NCI-H2081 treated with DMSO at 0.1 percent for 48 hours (cell line): ENCODE data around the gene KIAA1586.
"Not testable (repeated sequence)": the region's sequence is repeated elsewhere in the genome, so short reads cannot be mapped to it uniquely, and the experiment has no call there.

Experiments used
- DNase-seq: peaks from one replicate; lab custom pipeline; 2025; lab: John Stamatoyannopoulos, UW

Gene KIAA1586

GRCh38 chr6:57044568-57044967 lies 1.9 kb upstream of the KIAA1586 start:
- DNase-seq: no peak

GRCh38 chr6:57047257-57047585 lies 728 bp downstream of the KIAA1586 start:
- not testable (repeated sequence) for DNase-seq

- not testable (repeated sequence) for DNase-seq
These were observed 1.4 kb downstream of the KIAA1586 start for GRCh38 chr6:57047859-57048258.

- no peak for DNase-seq
These were observed 2.1 kb downstream of the KIAA1586 start for GRCh38 chr6:57048577-57048976.

- DNase-seq: no peak
These were observed 17.4 kb downstream of the KIAA1586 start for GRCh38 chr6:57063847-57064246.

- no peak for DNase-seq
These were observed 18.3 kb downstream of the KIAA1586 start for GRCh38 chr6:57064809-57065208.

GRCh38 chr6:57068061-57068460 lies 21.6 kb downstream of the KIAA1586 start:
- DNase-seq: no peak

GRCh38 chr6:57069228-57069627 lies 22.7 kb downstream of the KIAA1586 start:
- DNase-seq: no peak

GRCh38 chr6:57069920-57070331 lies 23.4 kb downstream of the KIAA1586 start:
- no peak for DNase-seq

- no peak for DNase-seq
These were observed 25.6 kb downstream of the KIAA1586 start for GRCh38 chr6:57072108-57072507.

GRCh38 chr6:57074383-57074782 lies 27.9 kb downstream of the KIAA1586 start:
- DNase-seq: no peak

GRCh38 chr6:57075092-57075491 lies 28.6 kb downstream of the KIAA1586 start:
- no peak for DNase-seq

- no peak for DNase-seq
These were observed 32.2 kb downstream of the KIAA1586 start for GRCh38 chr6:57078531-57079207.

- DNase-seq: no peak
These were observed 39.0 kb downstream of the KIAA1586 start for GRCh38 chr6:57085471-57085870.

GRCh38 chr6:57086843-57087242 lies 40.4 kb downstream of the KIAA1586 start:
- no peak for DNase-seq

GRCh38 chr6:57087916-57088315 lies 41.4 kb downstream of the KIAA1586 start:
- DNase-seq: no peak

GRCh38 chr6:57089265-57089664 lies 42.8 kb downstream of the KIAA1586 start:
- DNase-seq: no peak

- DNase-seq: peak; percentile 81
These were observed 43.4 kb downstream of the KIAA1586 start, which contains the start of gene ZNF451 for GRCh38 chr6:57089687-57090457. Gene ZNF451, plus strand, starts transcription at chr6:57090188. Its CDS starts 66 bp downstream, at chr6:57090254.

- DNase-seq: not testable (repeated sequence)
These were observed 44.1 kb downstream of the KIAA1586 start for GRCh38 chr6:57090458-57091067.

GRCh38 chr6:57091375-57091774 lies 44.9 kb downstream of the KIAA1586 start:
- DNase-seq: not testable (repeated sequence)

- DNase-seq: no peak
These were observed 48.2 kb downstream of the KIAA1586 start for GRCh38 chr6:57094689-57095088.

GRCh38 chr6:57097596-57097995 lies 51.1 kb downstream of the KIAA1586 start:
- DNase-seq: no peak

GRCh38 chr6:57102976-57103375 lies 56.5 kb downstream of the KIAA1586 start:
- DNase-seq: no peak
